Caco-2 (cell line): Measurements from ENCODE around the gene ZNF605. TPM values are rescaled to one million over a fixed set of nuclear protein-coding genes. Genes with fewer than 3 reads are reported as not detected.
A peak's percentile ranks its signal among the peaks of the same experiment; 100 is the strongest.
"Not testable (repeated sequence)": the region's sequence is repeated elsewhere in the genome, so short reads cannot be mapped to it uniquely, and the experiment has no call there.

Experiments
- BruUV-seq: library from RNA; stranded (reverse); fragments of 400-500 nt; replicated peaks from 2 replicates; lab custom pipeline; 2021; lab: Mats Ljungman, UMichigan
- CTCF ChIA-PET: fragments of 300-600 bp; sonication (Branson Sonifier 250); formaldehyde crosslinking; loops from one replicate; lab custom pipeline; 2022; ENCODE audit warnings: antibody characterized with exemption; lab: Charles Lee
- POLR2A ChIA-PET: fragments of 300-600 bp; sonication (Branson Sonifier 250); formaldehyde crosslinking; loops from one replicate; lab custom pipeline; 2022; ENCODE audit warnings: antibody characterized with exemption; lab: Charles Lee
- DNase-seq, 2 experiments: peaks; one replicate each; pipeline versions ENCODE4 v3.0.0 to v3.0.0-alpha.2; 2020 to 2022
- H3K27me3 ChIP-seq: replicated peaks from 2 replicates; pipeline ENCODE4 v1.6.0; 2011; ENCODE audit warnings: low read length; ENCODE audit not compliant: control insufficient read depth, insufficient read depth
- H3K36me3 ChIP-seq: 2 replicates; pipeline ENCODE4 v1.5.1; 2011; ENCODE audit warnings: low read length; ENCODE audit not compliant: control insufficient read depth, insufficient read depth
- H3K4me1 ChIP-seq: fragments of 250-450 bp; sonication (Bioruptor Pico); 2 replicates; pipeline ENCODE4 v1.5.1; 2020; ENCODE audit warnings: mild to moderate bottlenecking
- H3K4me3 ChIP-seq: 2 replicates; pipeline ENCODE4 v1.5.1; 2011; ENCODE audit warnings: low read depth, mild to moderate bottlenecking, control low read depth, low read length
- H3K9me3 ChIP-seq: fragments of 250-450 bp; sonication (Bioruptor Pico); 2 replicates; pipeline ENCODE4 v1.5.1; 2020; ENCODE audit warnings: mild to moderate bottlenecking, moderate library complexity
- H3K27ac Mint-ChIP-seq: one replicate; pipeline ENCODE4 v1.8.0; 2022; ENCODE audit warnings: mixed read lengths; ENCODE audit not compliant: unreplicated experiment
- H3K27me3 Mint-ChIP-seq: one replicate; pipeline ENCODE4 v1.8.0; 2022; ENCODE audit warnings: mixed read lengths; ENCODE audit not compliant: insufficient read depth, unreplicated experiment
- H3K36me3 Mint-ChIP-seq: one replicate; pipeline ENCODE4 v1.8.0; 2022; ENCODE audit warnings: mild to moderate bottlenecking, mixed read lengths; ENCODE audit not compliant: insufficient read depth, unreplicated experiment
- H3K4me1 Mint-ChIP-seq: one replicate; pipeline ENCODE4 v1.8.0; 2022; ENCODE audit warnings: low read depth, mixed read lengths; ENCODE audit not compliant: unreplicated experiment
- H3K4me3 Mint-ChIP-seq: one replicate; pipeline ENCODE4 v1.8.0; 2022; ENCODE audit warnings: mild to moderate bottlenecking, moderate library complexity, mixed read lengths; ENCODE audit not compliant: unreplicated experiment
- H3K9me3 Mint-ChIP-seq: one replicate; pipeline ENCODE4 v1.8.0; 2022; ENCODE audit warnings: mixed read lengths; ENCODE audit not compliant: unreplicated experiment
- CTCF ChIP-seq, 2 experiments: fragments of 200-600 bp in 1 of 2; IDR thresholded peaks; 1 replicate in 1 of 2; 2 replicates in 1 of 2; pipeline versions ENCODE4 v1.5.1 to v1.8.0; 2011 to 2022; ENCODE audit warnings: antibody characterized with exemption in 1 of 2, control low read depth in 1 of 2, inconsistent platforms in 1 of 2, low read depth in 1 of 2, low read length in 1 of 2, mild to moderate bottlenecking in 1 of 2, moderate library complexity in 1 of 2; ENCODE audit not compliant: insufficient read depth in 1 of 2, severe bottlenecking in 1 of 2, unreplicated experiment in 1 of 2
- intact Hi-C: fragments of 100-400 bp; cut with micrococcal nuclease; formaldehyde crosslinking; loops from one replicate; pipeline ENCODE4 v1.10.0; 2022; ENCODE audit not compliant: unreplicated experiment
- total RNA-seq: library from RNA; stranded (reverse); gene quantifications from 2 replicates; pipeline ENCODE4 v1.2.3, GENCODE V29; 2022

ZNF605 gene
- total RNA-seq, 1 experiment from 2014 or later: 7.1 TPM

- H3K9me3 Mint-ChIP-seq: peaks cover 29% of the 10 kb centered on the region
- H3K4me1 ChIP-seq: no peaks in the 10 kb centered on the region
- DNase-seq: no peak
- no peaks in the 10 kb centered on the region for H3K36me3 ChIP-seq
- no peak overlapping the region for H3K4me3 ChIP-seq
- BruUV-seq: no TSS peak
- no peaks in the 10 kb centered on the region for H3K4me1 Mint-ChIP-seq
- H3K27ac Mint-ChIP-seq: no peak overlapping the region
- TF ChIP-seq CTCF (IDR thresholded peaks at IDR 0.05; ENCODE audit: insufficient read depth in 1 of 2, low read depth in 1 of 2, low read length in 1 of 2, severe bottlenecking in 1 of 2, unreplicated experiment in 1 of 2): no peak
- intact Hi-C loops: no loop called here
- H3K36me3 Mint-ChIP-seq: no peaks in the 10 kb centered on the region
- no peaks in the 10 kb centered on the region for H3K27me3 Mint-ChIP-seq
- H3K4me3 Mint-ChIP-seq: no peak overlapping the region
- H3K9me3 ChIP-seq: peaks cover 11% of the 10 kb centered on the region; the same call in 1 of the 2 replicates
- POLR2A ChIA-PET: no interaction called here
- CTCF ChIA-PET: no interaction called here
- no peaks in the 10 kb centered on the region for H3K27me3 ChIP-seq
These were observed 11.6 kb upstream of the ZNF605 start for GRCh38 chr12:132967736-132968135.

- no peak overlapping the region for H3K4me3 Mint-ChIP-seq
- intact Hi-C loops: no loop called here
- peaks cover 14% of the 10 kb centered on the region for H3K9me3 ChIP-seq
- H3K4me1 ChIP-seq: no peaks in the 10 kb centered on the region
- no peak overlapping the region for H3K27ac Mint-ChIP-seq
- no peaks in the 10 kb centered on the region for H3K27me3 Mint-ChIP-seq
- H3K27me3 ChIP-seq: no peaks in the 10 kb centered on the region
- no peaks in the 10 kb centered on the region for H3K36me3 Mint-ChIP-seq
- POLR2A ChIA-PET: no interaction called here
- H3K4me3 ChIP-seq: no peak overlapping the region
- no peaks in the 10 kb centered on the region for H3K36me3 ChIP-seq
- TF ChIP-seq CTCF (IDR thresholded peaks at IDR 0.05; ENCODE audit: insufficient read depth in 1 of 2, low read depth in 1 of 2, low read length in 1 of 2, severe bottlenecking in 1 of 2, unreplicated experiment in 1 of 2): no peak
- no peak for DNase-seq
- peaks cover 21% of the 10 kb centered on the region for H3K9me3 Mint-ChIP-seq
- no peaks in the 10 kb centered on the region for H3K4me1 Mint-ChIP-seq
- CTCF ChIA-PET: no interaction called here
- BruUV-seq: no TSS peak
These were observed 10.7 kb upstream of the ZNF605 start for GRCh38 chr12:132966676-132967415.

GRCh38 chr12:132965796-132966195, 9.7 kb upstream of the ZNF605 start:
- no peak for TF ChIP-seq CTCF (IDR thresholded peaks at IDR 0.05; ENCODE audit: insufficient read depth in 1 of 2, low read depth in 1 of 2, low read length in 1 of 2, severe bottlenecking in 1 of 2, unreplicated experiment in 1 of 2)
- no peaks in the 10 kb centered on the region for H3K27me3 ChIP-seq
- Mint-ChIP-seq H3K36me3 (no peaks in the 10 kb centered on the region), H3K4me1 (no peaks in the 10 kb centered on the region), H3K27ac (no peak overlapping the region), H3K4me3 (no peak overlapping the region), H3K27me3 (no peaks in the 10 kb centered on the region), H3K9me3 (peaks cover 21% of the 10 kb centered on the region)
- no peak overlapping the region for H3K4me3 ChIP-seq
- no peak for DNase-seq
- H3K9me3 ChIP-seq: peaks cover 20% of the 10 kb centered on the region
- no TSS peak for BruUV-seq
- no peaks in the 10 kb centered on the region for H3K36me3 ChIP-seq
- no peaks in the 10 kb centered on the region for H3K4me1 ChIP-seq
- ChIA-PET CTCF (no interaction called here), POLR2A (no interaction called here)
- intact Hi-C loops: no loop called here

- H3K27ac Mint-ChIP-seq, H3K4me1 ChIP-seq, POLR2A ChIA-PET, H3K4me1 Mint-ChIP-seq, H3K27me3 ChIP-seq, H3K4me3 ChIP-seq, BruUV-seq, H3K36me3 ChIP-seq, H3K27me3 Mint-ChIP-seq, H3K36me3 Mint-ChIP-seq, H3K4me3 Mint-ChIP-seq, intact Hi-C loops, CTCF ChIA-PET: not testable (repeated sequence)
- peak in 1 of 2 experiments; percentile 40 for DNase-seq
- peaks cover 13% of the 10 kb centered on the region for H3K9me3 ChIP-seq
- H3K9me3 Mint-ChIP-seq: peaks cover 21% of the 10 kb centered on the region
These were observed 7.8 kb upstream of the ZNF605 start for GRCh38 chr12:132963947-132964346.

- DNase-seq, H3K36me3 ChIP-seq, BruUV-seq, POLR2A ChIA-PET, intact Hi-C loops, H3K4me1 Mint-ChIP-seq, H3K27me3 Mint-ChIP-seq, H3K4me3 Mint-ChIP-seq, CTCF ChIA-PET, H3K27me3 ChIP-seq, H3K36me3 Mint-ChIP-seq, H3K27ac Mint-ChIP-seq, H3K4me3 ChIP-seq, H3K4me1 ChIP-seq: not testable (repeated sequence)
- peaks cover 18% of the 10 kb centered on the region; the same call in 1 of the 2 replicates for H3K9me3 ChIP-seq
- H3K9me3 Mint-ChIP-seq: peaks cover 21% of the 10 kb centered on the region
These were observed 5.7 kb upstream of the ZNF605 start for GRCh38 chr12:132961790-132962189.
